WI38 (cell line): ENCODE data around the gene PRKCE.

ENCODE experiments used
- H3K4me3 ChIP-seq: 2 replicates; pipeline ENCODE4 v1.5.1; 2011; ENCODE audit warnings: low read depth, mild to moderate bottlenecking, control low read depth, low read length
- TF ChIP-seq, protein P1 (sequence below): IDR thresholded peaks from 2 replicates; pipeline ENCODE4 v1.5.1; 2012; ENCODE audit warnings: low read depth, mild to moderate bottlenecking, control low read depth, low read length

Gene PRKCE

DNA sequence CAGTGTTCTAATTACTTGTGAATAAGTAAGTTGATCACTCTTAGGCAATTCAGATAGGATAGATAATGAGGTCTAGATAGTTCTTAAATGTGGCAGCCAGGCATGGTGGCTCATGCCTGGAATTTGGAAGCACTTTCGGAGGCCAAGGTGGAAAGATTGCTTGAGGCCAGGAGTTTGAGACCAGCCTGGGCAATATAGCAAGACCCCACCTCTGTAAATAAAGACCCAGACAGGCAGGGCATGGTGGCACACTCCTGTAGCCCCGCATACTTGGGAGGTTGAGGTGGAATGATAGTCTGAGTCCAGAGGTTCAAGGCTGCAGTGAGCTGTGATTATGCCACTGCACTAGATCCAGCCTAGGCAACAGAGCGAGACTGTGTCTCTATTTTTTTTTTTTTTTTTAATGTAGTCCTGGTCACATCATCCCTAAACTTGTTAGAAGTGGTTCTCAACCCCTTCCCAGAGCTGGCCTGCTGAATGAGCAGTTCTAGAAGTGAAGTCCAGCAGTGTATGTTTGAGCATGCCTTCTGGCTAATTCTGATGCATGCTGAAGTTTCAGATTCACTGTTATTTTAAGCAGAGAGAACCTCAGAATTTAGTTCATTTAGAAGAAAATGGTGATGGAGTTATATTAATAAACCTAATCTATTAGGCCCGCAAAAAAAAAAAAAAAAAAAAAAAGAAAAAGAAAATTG is 306.2 kb downstream of the PRKCE start:
- no peak overlapping the region for H3K4me3 ChIP-seq
- TF ChIP-seq, protein P1, sequence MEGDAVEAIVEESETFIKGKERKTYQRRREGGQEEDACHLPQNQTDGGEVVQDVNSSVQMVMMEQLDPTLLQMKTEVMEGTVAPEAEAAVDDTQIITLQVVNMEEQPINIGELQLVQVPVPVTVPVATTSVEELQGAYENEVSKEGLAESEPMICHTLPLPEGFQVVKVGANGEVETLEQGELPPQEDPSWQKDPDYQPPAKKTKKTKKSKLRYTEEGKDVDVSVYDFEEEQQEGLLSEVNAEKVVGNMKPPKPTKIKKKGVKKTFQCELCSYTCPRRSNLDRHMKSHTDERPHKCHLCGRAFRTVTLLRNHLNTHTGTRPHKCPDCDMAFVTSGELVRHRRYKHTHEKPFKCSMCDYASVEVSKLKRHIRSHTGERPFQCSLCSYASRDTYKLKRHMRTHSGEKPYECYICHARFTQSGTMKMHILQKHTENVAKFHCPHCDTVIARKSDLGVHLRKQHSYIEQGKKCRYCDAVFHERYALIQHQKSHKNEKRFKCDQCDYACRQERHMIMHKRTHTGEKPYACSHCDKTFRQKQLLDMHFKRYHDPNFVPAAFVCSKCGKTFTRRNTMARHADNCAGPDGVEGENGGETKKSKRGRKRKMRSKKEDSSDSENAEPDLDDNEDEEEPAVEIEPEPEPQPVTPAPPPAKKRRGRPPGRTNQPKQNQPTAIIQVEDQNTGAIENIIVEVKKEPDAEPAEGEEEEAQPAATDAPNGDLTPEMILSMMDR, result no peak

GRCh38 chr2:45960057-45960863 is 308.8 kb downstream of the PRKCE start:
- no peak overlapping the region for H3K4me3 ChIP-seq

DNA sequence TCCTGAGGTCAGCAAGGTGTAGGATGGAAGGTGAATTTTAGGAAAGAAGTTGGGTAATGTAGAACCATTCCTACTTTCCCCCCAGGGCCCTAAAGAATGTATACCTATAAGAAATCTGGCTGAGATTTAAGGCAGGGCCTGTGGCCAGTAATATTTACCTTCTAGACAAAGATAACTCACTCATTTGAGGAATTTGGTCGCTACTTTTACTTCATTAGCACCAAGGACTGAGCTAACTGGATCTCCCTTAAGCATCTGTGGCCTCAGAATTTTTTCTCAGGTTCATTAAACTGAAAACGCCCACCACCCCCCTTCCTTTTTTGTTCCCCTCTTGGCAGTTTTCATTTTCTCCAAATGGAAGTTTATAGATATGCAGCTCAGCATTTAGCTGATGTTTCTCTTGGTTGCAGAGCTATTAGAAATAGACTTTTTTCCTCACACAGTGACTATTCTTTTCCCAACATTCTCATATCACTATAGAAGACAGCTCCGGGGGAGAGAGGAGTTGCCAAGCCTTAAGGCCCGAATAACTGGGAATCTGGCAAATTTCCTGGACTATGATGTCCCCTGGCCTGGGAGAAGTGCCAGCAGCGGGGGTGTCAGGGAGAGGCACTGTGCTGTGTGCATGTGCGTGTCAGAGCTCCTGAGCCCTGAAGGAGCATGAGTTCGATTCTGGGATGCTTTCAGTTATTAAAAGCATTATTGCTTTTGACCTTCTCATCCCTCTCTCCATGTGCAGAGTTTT is 310.9 kb downstream of the PRKCE start:
- H3K4me3 ChIP-seq, result no peak overlapping the region
- TF ChIP-seq, protein P1, result no peak

More at GRCh38 chr2:45960057-45960863, 308.8 kb downstream of the PRKCE start:
- TF ChIP-seq, protein P1, result no peak

- TF ChIP-seq, protein P1, result no peak
Observed at GRCh38 chr2:45963816-45964215, 312.3 kb downstream of the PRKCE start.

DNA sequence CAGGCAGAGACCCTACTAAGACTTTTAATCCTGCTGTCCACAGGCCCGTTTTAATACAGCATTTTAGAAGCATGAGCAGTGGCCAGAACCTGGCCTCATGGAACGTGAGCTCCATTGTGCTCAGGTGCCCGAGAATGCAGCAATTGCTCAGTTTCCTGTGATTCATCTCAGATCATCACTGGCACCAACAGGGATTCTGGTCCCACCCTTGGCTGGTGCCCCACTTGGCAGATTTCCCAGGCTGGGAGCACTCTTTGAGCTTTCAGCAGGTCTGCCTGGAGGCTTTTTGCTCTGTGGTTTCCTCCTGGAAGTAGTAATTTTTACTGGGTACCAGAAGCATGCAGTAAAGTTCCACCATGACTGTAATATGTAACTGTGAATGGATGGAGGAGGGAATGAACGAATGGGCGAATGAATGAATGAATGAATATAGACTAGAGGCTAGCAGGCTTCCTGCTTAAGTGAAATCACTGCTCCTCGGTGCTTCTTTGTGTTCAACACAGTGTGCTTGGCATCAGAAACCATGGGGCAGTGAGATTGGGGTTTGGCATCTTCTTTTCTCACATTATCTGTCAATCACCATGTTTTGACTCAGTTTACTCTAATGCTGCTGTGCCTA is 312.9 kb downstream of the PRKCE start:
- no peak overlapping the region for H3K4me3 ChIP-seq
- TF ChIP-seq, protein P1, result no peak

More at GRCh38 chr2:45963816-45964215, 312.3 kb downstream of the PRKCE start:
- no peak overlapping the region for H3K4me3 ChIP-seq

GRCh38 chr2:45964906-45965305 is 313.4 kb downstream of the PRKCE start:
- no peak overlapping the region for H3K4me3 ChIP-seq
- TF ChIP-seq, protein P1, result no peak
